ENCODE results near the gene KIRREL3.

GRCh38 chr11:126396965-126397364 lies 603.6 kb downstream of the KIRREL3 start:
- TF ChIP-seq CTCF (conservative IDR thresholded peaks at IDR 0.05; ENCODE audit: low read depth, low read length): no peak
- no peak for TF ChIP-seq USF2 (IDR thresholded peaks at IDR 0.05; ENCODE audit: low read depth, low read length)
- no peak for TF ChIP-seq FOS (IDR thresholded peaks at IDR 0.05; ENCODE audit: low read depth, low read length)
- no peak for TF ChIP-seq POLR2A (IDR thresholded peaks at IDR 0.05; ENCODE audit: low read depth, low read length)
- no peak for TF ChIP-seq NFE2L2 (IDR thresholded peaks at IDR 0.05; ENCODE audit: low read depth, low read length)
- no peak for TF ChIP-seq MAFK (IDR thresholded peaks at IDR 0.05; ENCODE audit: low read depth, low read length)
- no peak for TF ChIP-seq SMC3 (IDR thresholded peaks at IDR 0.05; ENCODE audit: low read depth, low read length)
- TF ChIP-seq CHD1 (IDR thresholded peaks at IDR 0.05; ENCODE audit: low read depth, low read length): no peak
- TF ChIP-seq CEBPB (IDR thresholded peaks at IDR 0.05; ENCODE audit: low read depth, low read length): no peak
- TF ChIP-seq MAZ (IDR thresholded peaks at IDR 0.05; ENCODE audit: borderline replicate concordance, low read depth, low read length): no peak
- no peak for TF ChIP-seq RFX5 (IDR thresholded peaks at IDR 0.05; ENCODE audit: low read depth, low read length)
- TF ChIP-seq RCOR1 (IDR thresholded peaks at IDR 0.05; ENCODE audit: insufficient replicate concordance, low read length): no peak
- TF ChIP-seq RAD21 (IDR thresholded peaks at IDR 0.05; ENCODE audit: low read length): no peak
- no peak for TF ChIP-seq ELK1 (IDR thresholded peaks at IDR 0.05; ENCODE audit: borderline replicate concordance, low read depth, low read length)

Data from IMR-90 (cell line).